ENCODE results near the gene CALM1.

DNA sequence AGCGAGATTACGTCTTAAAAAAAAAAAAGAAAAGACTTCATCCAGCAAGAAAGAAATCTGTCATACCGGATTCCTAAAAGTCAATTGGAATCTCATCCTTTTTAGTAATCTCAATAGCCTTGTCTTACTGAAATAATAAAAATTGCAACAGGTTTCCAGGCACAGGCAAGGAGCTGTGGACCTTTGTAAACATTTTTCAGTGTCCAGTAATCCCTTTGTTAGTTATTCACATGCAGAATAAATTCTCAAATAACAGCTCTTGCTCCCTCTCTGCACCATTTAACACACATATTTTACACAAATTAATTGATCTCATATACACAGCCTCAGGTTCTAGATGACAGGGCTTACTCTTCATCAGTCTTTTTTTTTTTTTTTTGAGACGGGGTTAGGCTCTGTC, 22.0 kb upstream of the CALM1 start:
- TF ChIP-seq CTCF (IDR thresholded peaks at IDR 0.05; ENCODE audit: poor library complexity, severe bottlenecking) (no peak), POLR2AphosphoS5 (IDR thresholded peaks at IDR 0.05) (no peak), EZH2 (IDR thresholded peaks at IDR 0.05; ENCODE audit: borderline replicate concordance, insufficient read depth, low read length, poor library complexity, severe bottlenecking) (no peak), RAD21 (conservative IDR thresholded peaks at IDR 0.05) (no peak), EP300 (conservative IDR thresholded peaks at IDR 0.05; ENCODE audit: poor library complexity, severe bottlenecking) (no peak), MXI1 (conservative IDR thresholded peaks at IDR 0.05; ENCODE audit: poor library complexity, severe bottlenecking) (no peak), TAF1 (IDR thresholded peaks at IDR 0.05; ENCODE audit: low read depth) (no peak), SMC3 (conservative IDR thresholded peaks at IDR 0.05; ENCODE audit: poor library complexity) (no peak)
- TF ChIP-seq, protein P1, sequence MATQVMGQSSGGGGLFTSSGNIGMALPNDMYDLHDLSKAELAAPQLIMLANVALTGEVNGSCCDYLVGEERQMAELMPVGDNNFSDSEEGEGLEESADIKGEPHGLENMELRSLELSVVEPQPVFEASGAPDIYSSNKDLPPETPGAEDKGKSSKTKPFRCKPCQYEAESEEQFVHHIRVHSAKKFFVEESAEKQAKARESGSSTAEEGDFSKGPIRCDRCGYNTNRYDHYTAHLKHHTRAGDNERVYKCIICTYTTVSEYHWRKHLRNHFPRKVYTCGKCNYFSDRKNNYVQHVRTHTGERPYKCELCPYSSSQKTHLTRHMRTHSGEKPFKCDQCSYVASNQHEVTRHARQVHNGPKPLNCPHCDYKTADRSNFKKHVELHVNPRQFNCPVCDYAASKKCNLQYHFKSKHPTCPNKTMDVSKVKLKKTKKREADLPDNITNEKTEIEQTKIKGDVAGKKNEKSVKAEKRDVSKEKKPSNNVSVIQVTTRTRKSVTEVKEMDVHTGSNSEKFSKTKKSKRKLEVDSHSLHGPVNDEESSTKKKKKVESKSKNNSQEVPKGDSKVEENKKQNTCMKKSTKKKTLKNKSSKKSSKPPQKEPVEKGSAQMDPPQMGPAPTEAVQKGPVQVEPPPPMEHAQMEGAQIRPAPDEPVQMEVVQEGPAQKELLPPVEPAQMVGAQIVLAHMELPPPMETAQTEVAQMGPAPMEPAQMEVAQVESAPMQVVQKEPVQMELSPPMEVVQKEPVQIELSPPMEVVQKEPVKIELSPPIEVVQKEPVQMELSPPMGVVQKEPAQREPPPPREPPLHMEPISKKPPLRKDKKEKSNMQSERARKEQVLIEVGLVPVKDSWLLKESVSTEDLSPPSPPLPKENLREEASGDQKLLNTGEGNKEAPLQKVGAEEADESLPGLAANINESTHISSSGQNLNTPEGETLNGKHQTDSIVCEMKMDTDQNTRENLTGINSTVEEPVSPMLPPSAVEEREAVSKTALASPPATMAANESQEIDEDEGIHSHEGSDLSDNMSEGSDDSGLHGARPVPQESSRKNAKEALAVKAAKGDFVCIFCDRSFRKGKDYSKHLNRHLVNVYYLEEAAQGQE (IDR thresholded peaks at IDR 0.05; ENCODE audit: borderline replicate concordance) = no peak

All from neural cell (in vitro differentiated cells).